H54 (cell line): ENCODE results near the gene CDKN2AIP.

ENCODE experiments used
- DNase-seq: peaks from one replicate; pipeline ENCODE4 v3.0.0; 2011; ENCODE audit warnings: low spot score, mixed read lengths; ENCODE audit not compliant: insufficient read length
- FAIRE-seq: peaks from 3 replicates; lab custom pipeline; 2011; peaks lifted over from hg19 to GRCh38; lab: Jason Lieb, UNC
- POLR2A ChIP-seq: IDR thresholded peaks from 2 replicates; pipeline ENCODE4 v1.6.1; 2011; ENCODE audit warnings: low read depth, mild to moderate bottlenecking, low read length

CDKN2AIP gene

GRCh38 chr4:183407635-183408464 is 36.6 kb upstream of the CDKN2AIP start:
- FAIRE-seq (no peak), DNase-seq (no peak)
- no peak for TF ChIP-seq POLR2A

- TF ChIP-seq POLR2A: no peak
- FAIRE-seq (no peak), DNase-seq (no peak)
Measured at GRCh38 chr4:183408796-183409195, 35.6 kb upstream of the CDKN2AIP start.

GRCh38 chr4:183409483-183409882 is 35.0 kb upstream of the CDKN2AIP start:
- DNase-seq: no peak
- TF ChIP-seq POLR2A: no peak

GRCh38 chr4:183409934-183410333 is 34.5 kb upstream of the CDKN2AIP start:
- no peak for TF ChIP-seq POLR2A
- FAIRE-seq (no peak), DNase-seq (no peak)

More at GRCh38 chr4:183409483-183409882, 35.0 kb upstream of the CDKN2AIP start:
- no peak for FAIRE-seq

GRCh38 chr4:183411291-183411861 is 33.1 kb upstream of the CDKN2AIP start:
- no peak for TF ChIP-seq POLR2A
- DNase-seq (no peak), FAIRE-seq (no peak)

GRCh38 chr4:183412821-183413220 is 31.6 kb upstream of the CDKN2AIP start:
- DNase-seq: no peak
- no peak for FAIRE-seq
- no peak for TF ChIP-seq POLR2A

- FAIRE-seq: no peak
Measured at GRCh38 chr4:183413234-183414200, 30.9 kb upstream of the CDKN2AIP start.

GRCh38 chr4:183416879-183417755 is 27.3 kb upstream of the CDKN2AIP start:
- FAIRE-seq (no peak), DNase-seq (no peak)
- TF ChIP-seq POLR2A: no peak

More at GRCh38 chr4:183413234-183414200, 30.9 kb upstream of the CDKN2AIP start:
- TF ChIP-seq POLR2A: no peak
- DNase-seq: no peak

GRCh38 chr4:183422962-183423631 is 21.3 kb upstream of the CDKN2AIP start:
- no peak for TF ChIP-seq POLR2A
- no peak for FAIRE-seq
- DNase-seq: no peak

GRCh38 chr4:183424109-183424744 is 20.2 kb upstream of the CDKN2AIP start:
- no peak for TF ChIP-seq POLR2A
- no peak for DNase-seq
- FAIRE-seq: no peak

- FAIRE-seq: no peak
- DNase-seq: no peak
- no peak for TF ChIP-seq POLR2A
Measured at GRCh38 chr4:183426507-183426906, 17.9 kb upstream of the CDKN2AIP start.

GRCh38 chr4:183429489-183429888 is 14.9 kb upstream of the CDKN2AIP start:
- DNase-seq: no peak
- TF ChIP-seq POLR2A: no peak
- FAIRE-seq: no peak
